ENCODE measurements around the gene UHRF1.
"Not testable (repeated sequence)": the region's sequence is repeated elsewhere in the genome, so short reads cannot be mapped to it uniquely, and the experiment has no call there.

The UHRF1 gene

DNA sequence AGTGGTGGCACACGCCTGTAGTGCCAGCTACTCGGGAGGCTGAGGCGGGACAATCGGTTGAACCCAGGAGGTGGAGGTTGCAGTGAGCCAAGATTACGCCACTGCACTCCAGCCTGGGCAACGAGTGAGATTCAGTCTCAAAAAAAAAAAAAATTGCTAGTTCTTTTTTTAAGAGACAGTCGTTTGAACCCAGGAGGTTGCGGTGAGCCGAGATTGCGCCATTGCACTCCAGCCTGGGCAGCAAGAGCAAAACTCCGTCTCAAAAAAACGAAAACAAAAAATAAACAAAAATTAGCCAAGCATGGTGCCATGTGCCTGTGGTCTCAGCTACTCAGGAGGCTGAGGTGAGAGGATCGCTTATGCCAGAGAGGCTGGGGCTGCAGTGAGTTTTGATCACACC, 8.4 kb upstream of the UHRF1 start:
- DNase-seq (ENCODE audit: low spot score), result not testable (repeated sequence)

DNA sequence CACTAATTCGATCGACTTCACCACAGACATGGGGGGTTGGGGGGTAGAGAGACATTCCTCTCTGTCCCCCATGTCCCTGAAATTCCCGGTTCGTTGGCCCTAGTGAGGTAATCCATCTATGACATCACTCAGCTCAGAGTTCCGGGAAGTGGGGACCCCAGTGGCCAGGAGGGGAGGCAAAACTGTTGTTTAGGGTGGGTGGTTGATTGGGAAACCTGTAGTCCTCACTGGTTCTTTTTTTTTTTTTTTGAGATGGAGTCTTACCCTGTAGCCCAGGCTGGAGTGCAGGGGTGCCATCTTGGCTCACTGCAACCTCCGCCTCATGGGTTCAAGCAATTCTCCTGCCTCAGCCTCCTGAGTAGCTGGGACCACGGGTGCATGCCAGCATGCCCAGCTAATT, 6.5 kb upstream of the UHRF1 start, which contains the start of gene ARRDC5:
ARRDC5 (minus strand) TSS at position 101 of the 400 bp plus-strand sequence; CDS start at position 30, 71 bp downstream.
- DNase-seq (ENCODE audit: low spot score), result no peak

DNA sequence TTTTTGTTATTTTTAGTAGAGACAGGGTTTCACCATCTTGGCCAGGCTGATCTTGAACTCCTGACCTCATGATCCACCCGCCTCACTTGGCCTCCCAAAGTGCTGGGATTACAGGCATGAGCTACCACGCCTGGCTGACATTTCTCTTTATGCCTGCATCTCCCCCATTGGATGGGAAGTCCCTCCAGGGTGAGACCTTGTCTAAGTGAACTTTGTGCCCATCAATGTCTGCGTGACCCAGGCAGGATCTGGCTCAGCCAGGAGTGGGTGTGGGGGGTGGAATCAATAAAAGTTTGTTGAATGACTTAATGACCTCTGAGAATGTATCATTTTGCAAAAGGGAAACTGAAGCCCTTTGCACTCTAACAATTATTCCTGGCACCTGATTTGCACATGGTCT, 4.8 kb upstream of the UHRF1 start:
- DNase-seq (ENCODE audit: low spot score), result no peak

DNA sequence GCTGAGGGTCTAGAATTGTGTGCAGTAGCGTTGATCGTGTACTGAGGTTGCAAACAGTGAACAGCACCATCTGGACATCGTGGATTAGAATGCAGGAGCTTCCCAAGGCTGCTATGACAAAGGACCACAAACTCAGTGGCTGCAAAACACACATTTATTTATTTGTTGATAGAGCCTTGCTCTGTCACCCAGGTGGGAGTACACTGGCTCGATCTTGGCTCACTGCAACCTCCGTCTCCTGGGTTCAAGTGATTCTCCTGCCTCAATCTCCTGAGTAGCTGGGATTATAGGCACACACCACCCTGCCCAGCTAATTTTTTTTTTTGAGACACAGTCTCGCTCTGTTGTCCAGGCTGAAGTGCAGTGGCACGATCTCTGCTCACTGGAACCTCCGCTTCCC, 2.3 kb upstream of the UHRF1 start:
- DNase-seq (ENCODE audit: low spot score), result no peak

DNA sequence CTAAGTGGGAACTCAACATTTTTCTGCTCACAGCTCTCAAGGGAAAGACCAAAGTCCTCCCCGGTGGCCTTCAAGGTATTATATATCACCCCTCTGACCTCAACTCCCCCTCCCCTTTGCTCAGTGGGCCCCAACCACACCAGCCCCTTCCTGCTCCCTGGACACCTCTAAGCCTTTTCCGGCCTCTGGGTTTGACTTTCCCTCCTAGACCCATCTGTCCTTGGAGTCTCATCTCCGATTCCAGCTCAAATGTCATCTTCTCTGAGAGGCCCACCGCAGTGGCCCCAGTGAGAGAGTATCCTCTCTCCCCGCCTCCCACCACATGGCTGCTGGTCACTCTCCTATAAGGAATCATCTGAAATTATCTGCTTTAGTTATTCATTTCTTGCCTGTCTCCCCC, 941 bp upstream of the UHRF1 start:
- DNase-seq (ENCODE audit: low spot score), result no peak

DNA sequence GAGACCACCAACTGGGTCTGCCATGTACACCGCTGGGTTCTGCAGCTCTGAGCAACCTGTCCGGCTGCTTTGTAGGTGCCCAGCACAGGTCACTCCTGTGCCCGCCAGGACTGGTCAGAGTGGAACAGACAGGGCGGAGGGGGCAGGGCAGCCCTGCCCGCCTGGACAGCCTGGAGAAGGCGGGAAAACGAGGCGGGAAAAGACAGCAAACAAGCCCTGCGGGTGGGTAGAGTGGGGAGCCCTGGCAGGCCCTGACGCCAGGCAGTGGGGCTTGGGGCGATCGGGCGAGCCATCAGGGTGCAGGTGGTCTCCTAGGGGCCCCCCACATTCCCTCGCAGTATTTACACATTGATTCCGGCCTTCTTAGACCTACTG, 533 bp upstream of the UHRF1 start:
- no peak for DNase-seq (ENCODE audit: low spot score)

DNA sequence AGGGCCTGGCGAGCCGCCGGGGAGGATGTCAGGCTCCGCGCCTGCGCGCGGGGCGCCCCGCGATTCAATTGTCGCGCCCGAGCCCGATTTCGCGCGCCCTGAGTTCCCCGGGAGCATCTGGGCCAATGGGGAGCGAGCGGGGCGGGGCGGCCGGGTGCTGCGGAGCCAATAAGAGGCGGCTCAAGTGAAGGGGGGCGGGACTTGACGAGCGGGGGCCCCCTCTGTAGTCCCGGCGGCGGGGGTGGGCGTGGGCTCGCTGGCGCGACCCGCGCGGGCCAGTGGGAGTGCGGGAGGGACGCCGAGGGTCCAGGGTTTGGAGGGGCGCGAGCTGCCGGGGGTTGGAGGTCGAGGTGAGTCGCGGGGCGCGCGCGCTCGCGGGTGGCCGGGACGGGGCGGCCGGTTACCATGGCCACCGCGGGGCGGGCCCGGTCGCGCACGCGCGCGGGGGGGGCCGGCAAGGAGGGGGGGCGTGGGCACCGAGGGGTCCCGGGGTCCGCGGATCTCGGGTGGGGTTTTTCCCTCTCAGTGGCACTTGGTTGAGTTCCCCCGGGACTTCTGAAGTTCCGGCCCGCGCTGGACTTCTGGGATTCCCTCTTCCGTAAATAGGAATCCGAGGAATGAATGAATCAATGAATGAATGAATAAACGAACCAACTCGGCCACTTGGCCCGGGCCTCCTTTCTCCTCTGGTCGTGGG, 744 bp downstream of the UHRF1 start:
- DNase-seq (ENCODE audit: low spot score), result peak; percentile 85

DNA sequence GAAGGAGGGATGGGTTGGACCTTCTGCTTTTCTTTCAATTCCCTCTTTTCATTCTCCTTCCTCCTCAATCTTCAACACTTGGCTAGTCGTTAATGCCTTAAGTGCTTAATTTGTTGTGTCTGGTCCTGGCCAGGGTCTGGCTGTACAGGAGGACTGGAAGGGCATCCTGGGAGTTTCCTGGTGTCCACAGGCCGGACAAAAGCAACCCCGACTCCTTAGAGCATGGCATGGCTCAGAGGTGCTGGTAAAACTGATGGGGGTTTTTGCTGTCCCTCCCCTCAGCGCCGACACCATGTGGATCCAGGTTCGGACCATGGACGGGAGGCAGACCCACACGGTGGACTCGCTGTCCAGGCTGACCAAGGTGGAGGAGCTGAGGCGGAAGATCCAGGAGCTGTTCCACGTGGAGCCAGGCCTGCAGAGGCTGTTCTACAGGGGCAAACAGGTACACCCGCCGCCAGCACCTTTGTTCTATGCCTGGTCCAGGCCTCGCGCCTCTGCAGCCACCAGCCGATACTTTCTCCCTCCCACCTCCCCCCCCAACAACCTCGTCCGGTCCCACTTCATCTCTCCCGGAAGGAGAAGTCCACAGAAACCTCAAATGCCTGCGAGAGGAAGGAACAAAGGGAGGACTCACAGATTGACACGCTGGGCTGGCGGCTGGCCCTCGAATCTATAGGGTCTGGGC, 1.4 kb downstream of the UHRF1 start:
- peak; percentile 62 for DNase-seq (ENCODE audit: low spot score)

DNA sequence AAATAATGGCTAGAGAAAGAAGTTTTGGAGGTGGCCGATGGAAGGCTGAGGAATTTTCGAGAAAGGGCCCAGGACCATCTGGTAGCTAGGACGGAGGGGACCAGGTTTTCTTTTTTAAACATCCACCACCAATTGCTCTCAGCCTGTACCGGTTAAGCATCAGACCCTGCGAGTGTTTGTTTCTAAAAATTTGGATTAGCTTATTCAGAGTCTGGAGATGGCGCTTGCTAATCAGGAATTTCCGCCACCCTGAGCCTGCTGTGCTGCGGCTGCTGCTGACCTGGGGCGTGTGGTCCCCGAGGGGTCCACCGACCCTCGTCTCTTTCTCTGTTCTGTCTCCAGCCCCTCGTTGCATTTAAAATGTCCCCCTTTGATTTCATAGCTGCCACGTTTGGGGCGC, 2.0 kb downstream of the UHRF1 start:
- no peak for DNase-seq (ENCODE audit: low spot score)

DNA sequence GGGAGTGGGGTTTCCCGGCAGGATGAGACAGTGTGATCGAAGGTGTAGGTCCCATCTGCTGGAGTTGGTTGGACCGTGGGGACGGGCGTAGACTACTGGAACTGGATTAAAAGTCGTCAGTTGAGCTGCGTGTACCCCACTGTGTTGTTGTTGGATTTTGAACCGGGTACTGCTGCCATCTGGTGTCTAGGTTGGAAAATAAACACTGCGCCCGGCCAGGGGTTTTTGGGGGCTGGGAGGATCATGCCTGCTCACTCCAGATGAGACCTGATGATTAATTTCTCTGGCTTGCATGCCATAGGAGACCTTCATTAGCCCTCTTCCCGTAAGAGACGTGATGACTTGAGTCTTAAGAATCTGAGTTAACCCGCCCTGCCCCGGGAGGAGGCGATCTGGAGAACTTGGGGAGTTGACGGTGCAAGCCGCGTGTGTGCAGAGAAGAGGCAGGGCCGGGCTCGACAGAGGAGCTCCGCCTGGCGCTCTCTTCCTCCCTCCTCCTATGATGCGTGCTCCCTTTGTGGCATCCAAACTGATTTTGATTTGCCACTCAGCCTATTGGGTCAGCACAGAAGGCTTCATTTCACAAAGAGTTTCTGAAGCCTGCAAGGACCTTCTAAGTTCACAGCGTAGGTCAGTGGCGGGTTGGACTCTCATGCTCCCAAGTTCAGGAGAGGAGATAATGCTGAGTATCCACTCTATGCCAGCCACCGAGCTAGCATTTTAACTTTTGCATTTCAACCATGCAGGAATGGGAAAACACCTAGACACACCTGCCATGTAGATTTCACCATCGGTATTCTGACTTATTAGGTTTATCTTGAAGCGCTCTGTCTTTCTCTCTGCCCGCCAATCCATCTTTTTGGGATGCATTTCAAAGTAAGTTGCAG, 2.7 kb downstream of the UHRF1 start:
- DNase-seq (ENCODE audit: low spot score), result peak; percentile 93

DNA sequence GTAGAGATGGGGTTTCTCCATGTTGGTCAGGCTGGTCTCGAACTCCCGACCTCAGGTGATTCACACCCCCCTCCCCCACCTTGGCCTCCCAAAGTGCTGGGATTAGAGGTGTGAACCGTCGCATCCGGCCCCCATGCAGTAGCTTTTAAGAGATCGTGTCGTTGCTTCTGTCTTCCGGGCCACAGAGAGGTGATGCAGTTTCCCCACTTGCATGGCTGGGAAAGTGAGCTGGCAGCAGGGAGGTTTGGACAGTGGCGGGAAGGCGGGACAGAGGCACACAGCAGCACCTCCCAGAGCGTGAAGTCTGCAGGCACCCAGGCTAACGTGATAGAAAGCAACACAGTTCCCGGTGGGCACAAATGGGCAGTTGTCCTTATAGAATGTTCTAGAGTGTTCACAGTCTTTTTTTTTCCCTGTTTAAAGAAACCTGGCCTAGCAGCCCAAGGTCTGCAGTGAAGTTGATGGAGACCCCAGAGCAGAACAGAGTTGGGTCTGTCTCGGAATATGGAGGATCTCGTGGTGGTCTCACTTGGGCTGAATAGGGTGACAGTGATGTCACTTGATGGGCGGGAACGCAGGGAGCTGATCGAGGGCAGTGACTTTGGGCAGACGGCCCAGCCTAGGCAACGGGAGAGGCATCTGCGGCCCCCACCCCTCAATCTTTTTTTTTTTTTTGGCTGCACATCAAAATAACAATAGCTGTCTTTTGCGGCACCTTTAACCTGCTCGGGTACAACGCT, 4.9 kb downstream of the UHRF1 start:
- DNase-seq (ENCODE audit: low spot score), result no peak

DNA sequence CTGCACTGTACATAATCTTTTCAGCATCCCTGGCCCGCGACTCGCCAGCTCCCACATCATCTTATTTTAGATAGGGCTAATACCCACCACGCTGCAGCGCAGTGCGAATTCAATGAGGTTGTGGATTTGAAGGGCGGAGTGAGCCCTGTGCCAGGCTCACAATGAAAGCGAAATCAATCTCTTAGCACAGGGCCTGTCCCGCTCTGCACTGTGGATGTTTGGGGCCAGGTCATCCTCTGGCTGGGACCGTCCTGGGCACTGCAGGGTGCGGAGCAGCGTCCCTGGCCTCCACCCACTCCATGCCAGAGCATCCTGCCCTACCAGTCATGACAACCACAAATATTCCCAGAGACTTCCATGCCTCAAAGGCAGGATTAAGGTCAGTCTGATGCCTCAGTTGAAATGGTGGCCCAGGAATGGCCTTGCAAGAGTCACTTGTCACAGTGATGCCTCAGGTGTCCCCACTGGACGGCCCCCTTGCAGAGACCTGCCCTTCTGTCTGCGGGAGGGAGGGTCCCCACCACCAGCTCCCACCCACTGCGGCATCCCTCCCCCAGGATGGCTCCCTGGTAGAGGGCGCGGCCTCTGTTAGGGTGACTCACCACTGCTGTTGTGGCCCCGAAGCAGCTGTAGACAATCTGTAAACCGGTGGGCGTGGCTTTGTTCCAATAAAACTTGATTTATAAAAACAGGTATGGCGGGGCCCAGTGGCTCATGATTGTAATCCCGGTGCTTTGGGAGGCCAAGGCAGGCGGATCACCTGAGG, 5.6 kb downstream of the UHRF1 start:
- DNase-seq (ENCODE audit: low spot score), result peak; percentile 62

DNA sequence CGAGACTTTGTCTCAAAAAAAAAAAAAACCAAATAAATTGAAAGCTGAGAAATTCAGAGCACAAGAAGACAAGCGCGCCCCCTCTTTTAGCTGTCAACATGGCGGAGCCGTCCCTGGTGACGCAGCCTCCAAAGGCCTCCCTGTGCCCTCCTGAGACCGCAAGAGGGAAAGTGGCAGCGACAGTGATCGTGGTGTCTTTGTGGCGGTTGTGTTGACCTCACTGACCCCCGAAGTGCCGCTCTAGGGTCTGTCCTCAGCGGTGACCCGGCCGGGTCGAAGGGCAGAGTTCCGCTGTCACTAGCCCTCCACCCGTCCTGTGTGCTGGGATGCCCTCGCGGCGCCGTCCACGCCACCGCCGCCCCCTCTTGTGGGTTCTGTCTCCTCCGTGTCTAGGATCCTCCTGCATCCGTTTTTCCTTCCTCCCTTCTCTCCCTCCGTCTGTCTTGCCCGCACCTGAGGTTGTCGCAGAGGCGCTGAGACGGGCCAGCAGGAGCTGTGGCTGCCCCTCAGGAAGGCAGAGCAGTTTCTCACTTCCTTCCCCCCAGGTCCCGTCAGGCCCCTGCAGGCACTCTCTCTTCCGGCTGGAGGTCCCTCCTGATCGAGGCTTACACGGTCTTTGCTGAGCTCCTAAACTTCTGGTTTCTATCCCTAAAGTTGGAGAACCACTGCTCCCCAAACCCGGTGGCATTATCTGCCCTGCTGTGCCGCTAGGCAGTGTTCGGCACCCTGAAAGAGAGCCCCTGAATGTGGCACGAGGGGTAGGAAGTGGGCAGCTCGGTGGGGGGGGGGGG, 7.2 kb downstream of the UHRF1 start:
- peak; percentile 53 for DNase-seq (ENCODE audit: low spot score)

DNA sequence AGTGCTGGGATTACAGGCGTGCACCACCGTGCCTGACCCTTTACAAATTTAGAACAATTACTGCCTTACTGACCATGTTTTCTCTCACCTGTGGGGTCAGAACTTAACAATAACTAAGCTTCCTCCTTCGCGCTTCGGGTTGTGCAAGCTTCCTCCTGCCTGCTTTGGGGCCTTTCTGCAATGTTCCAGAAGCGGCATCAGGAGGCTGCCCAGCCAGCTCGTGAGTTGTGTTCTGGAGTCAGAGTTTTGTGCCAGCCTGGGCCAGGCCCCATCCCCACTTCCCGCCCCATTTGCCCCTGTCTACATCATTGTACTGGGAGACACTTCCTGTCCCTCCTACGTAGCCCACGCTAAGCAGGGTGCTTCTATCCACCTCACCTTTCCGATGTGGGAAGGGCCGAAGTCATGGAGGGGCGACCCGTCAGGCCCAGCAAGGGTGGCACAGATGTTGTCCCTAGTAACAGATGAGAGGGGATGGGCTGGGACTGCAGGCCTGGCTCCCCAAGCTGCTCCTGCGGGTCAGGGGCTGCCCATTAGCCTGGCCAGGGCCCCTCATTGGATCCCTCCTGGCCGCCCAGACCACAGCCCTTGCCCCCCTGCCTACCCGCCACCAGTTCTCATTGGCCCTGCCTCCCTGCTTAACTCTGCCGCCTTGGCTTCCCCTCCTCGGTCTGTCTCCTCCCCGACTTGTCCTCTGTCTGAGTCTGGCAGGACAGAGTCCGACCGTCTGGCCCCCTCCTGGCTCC, 13.4 kb downstream of the UHRF1 start:
- DNase-seq (ENCODE audit: low spot score), result no peak

DNA sequence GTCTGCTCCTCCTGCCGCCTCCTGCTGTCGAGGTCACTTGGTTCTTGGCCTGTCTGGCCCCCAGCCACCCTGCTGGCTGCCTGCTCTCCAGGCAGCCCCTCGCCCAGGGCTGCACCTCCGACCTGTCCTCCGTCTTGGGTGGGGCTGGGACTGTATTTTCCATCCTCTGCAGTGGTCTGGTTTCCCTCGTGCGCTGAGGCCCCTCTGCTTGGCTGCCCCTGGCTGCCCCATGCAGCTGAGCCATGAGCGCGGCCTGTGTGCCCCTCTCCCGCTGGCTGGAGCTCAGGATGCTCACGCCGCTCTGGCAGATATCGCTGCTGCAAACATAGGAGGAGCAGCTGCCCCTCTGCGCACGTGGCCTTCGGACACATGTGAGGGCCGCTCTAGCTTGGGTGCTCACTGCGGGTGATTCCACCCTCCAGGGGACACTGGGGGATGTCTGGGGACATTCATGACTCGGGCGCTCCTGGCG, 14.0 kb downstream of the UHRF1 start:
- no peak for DNase-seq (ENCODE audit: low spot score)

DNA sequence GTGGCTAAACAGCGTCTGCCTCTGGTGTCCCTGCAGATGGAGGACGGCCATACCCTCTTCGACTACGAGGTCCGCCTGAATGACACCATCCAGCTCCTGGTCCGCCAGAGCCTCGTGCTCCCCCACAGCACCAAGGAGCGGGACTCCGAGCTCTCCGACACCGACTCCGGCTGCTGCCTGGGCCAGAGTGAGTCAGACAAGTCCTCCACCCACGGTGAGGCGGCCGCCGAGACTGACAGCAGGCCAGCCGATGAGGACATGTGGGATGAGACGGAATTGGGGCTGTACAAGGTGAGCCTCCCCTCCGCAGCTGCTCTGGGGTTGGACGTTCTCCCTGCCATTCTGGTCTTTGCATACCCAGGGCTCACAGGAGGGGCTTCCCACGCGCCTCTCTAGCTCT, 19.9 kb downstream of the UHRF1 start:
- DNase-seq (ENCODE audit: low spot score), result no peak

DNA sequence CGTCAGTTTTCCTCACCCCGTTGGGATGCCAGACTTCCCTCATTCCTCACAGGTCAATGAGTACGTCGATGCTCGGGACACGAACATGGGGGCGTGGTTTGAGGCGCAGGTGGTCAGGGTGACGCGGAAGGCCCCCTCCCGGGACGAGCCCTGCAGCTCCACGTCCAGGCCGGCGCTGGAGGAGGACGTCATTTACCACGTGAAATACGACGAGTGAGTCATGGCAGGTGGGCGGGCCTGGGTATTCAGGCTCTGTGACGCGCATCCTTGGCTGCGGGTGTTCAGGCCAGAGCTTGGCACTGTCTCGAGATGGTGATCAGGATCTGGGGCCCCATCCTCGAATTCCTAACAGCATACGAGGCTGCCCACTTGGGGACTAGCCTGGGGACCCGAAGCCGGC, 21.4 kb downstream of the UHRF1 start:
- no peak for DNase-seq (ENCODE audit: low spot score)

DNA sequence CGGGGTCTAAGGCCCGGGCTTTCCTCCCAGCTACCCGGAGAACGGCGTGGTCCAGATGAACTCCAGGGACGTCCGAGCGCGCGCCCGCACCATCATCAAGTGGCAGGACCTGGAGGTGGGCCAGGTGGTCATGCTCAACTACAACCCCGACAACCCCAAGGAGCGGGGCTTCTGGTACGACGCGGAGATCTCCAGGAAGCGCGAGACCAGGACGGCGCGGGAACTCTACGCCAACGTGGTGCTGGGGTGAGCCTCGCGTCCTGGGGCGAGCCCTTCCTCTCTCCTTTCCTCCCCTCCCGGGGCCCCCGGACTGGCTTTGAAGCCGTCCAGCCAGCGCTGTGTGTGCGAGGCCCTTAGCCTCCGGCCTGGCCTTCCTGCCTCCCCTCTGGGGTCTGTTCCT, 23.4 kb downstream of the UHRF1 start:
- no peak for DNase-seq (ENCODE audit: low spot score)

DNA sequence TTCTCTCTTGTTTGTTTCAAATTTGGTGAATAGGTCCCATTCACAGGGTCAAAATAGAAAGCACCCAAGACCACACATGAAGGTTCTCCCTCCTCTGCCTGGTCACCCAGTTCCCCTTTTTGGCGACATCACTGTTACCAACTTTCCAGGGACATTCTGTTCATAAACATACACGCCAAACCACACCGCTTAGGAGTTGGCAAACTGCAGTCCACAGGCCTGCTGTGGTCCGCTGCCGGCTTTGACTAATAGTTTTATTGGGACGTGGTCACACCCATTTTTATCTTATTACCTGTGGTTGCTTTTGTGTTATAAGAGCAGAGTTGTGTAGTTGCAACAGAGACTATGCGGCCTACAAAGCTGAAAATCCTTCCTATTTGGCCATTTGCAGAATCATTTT, 24.2 kb downstream of the UHRF1 start:
- DNase-seq (ENCODE audit: low spot score), result no peak

DNA sequence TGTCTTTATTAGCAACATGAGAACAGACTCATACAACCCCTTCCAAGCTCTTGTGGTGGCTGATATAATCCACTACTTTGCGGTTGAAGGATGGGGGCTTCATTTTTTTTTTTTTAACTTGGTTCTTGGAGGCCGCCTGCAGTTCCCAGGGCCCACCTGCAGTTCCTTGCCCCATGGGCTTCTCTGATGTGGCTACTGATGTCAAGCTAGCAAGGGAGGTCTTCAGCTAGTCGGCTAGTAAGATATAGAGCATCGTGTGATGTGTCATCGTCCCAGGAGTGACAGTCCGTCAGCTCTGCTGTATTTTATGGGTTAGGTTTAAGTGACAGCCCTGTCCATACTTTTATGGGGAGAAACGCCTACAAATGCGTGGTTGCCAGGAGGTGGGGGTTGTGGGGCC, 26.1 kb downstream of the UHRF1 start:
- DNase-seq (ENCODE audit: low spot score), result no peak
